GM13976 (cell line): Measurements from ENCODE around the gene ADCY5.

ENCODE experiments used
- DNase-seq: peaks from one replicate; pipeline ENCODE4 v3.0.0; 2012; ENCODE audit warnings: low spot score
- CTCF ChIP-seq: IDR thresholded peaks from 2 replicates; pipeline ENCODE4 v1.5.1; 2012; ENCODE audit warnings: borderline replicate concordance, mild to moderate bottlenecking; ENCODE audit not compliant: insufficient read depth; ENCODE audit errors: extremely low read depth, missing control alignments, control extremely low read depth
- in situ Hi-C: fragments of 300-500 bp; cut with MboI; formaldehyde crosslinking; loops from one replicate; pipeline ENCODE4 v1.12.0; 2022; ENCODE audit warnings: low sequenced_read_pairs, mixed read lengths, inconsistent platforms; ENCODE audit not compliant: unreplicated experiment

The ADCY5 gene

GRCh38 chr3:123389628-123389918 lies 59.3 kb downstream of the ADCY5 start:
- TF ChIP-seq CTCF = no peak
- DNase-seq = no peak
- in situ Hi-C loops = no loop called here

GRCh38 chr3:123388811-123389627 lies 59.9 kb downstream of the ADCY5 start:
- TF ChIP-seq CTCF = no peak
- no peak for DNase-seq
- in situ Hi-C loops = no loop called here

- TF ChIP-seq CTCF = no peak
- no peak for DNase-seq
- in situ Hi-C loops = no loop called here
Measured at GRCh38 chr3:123388042-123388441, 60.8 kb downstream of the ADCY5 start.

GRCh38 chr3:123387532-123387931 lies 61.4 kb downstream of the ADCY5 start:
- in situ Hi-C loops = no loop called here
- TF ChIP-seq CTCF = no peak
- DNase-seq = no peak

- no peak for DNase-seq
- in situ Hi-C loops = no loop called here
- no peak for TF ChIP-seq CTCF
Measured at GRCh38 chr3:123386477-123387040, 62.3 kb downstream of the ADCY5 start.

- in situ Hi-C loops = no loop called here
- TF ChIP-seq CTCF = no peak
- no peak for DNase-seq
Measured at GRCh38 chr3:123385981-123386380, 62.9 kb downstream of the ADCY5 start.
